ENCODE data around the gene GDPD2. TPM values are rescaled to one million over a fixed set of nuclear protein-coding genes. Genes with fewer than 3 reads are reported as not detected.

The GDPD2 gene
- polyA plus RNA-seq, 12 donors = 0.25 to 0.73 (median 0.55) TPM; not detected in 2

DNA sequence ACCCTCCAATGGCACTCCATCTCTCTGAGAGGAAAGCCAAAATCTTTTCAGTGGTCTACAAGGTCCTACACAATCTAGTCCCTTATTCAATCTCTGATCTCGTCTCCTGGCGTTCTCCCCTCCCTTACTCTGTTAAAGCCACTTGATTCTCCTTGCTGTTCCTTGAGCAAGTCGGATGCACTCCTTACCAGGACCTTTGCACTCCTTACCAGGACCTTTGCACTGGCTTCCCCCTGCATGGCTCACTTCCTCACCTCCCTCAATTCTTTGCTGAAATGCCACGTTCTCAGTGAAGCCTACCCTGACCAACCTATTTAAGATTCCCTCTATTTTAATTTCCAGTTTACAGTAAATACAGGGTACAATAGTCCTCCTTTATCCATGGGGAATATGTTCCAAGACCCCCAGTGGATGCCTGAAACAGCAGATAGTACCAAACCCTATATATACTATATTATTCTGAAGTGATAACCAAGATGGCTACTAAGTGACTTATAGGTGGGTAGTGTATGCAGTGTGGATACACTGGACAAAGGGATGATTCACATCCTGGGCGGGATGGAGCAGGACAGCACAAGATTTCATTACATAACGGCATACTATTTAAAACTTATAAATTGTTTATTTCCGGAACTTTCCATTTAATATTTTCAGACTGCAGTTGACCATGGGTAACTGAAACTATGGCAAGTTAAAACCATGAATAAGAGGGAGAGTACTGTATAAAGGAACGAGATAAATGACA, 15.0 kb downstream of the GDPD2 start:
- DNase-seq = no peak

- DNase-seq = no peak
Observed at GRCh38 chrX:70439016-70439415, 15.9 kb downstream of the GDPD2 start.

GRCh38 chrX:70442224-70442623, 19.1 kb downstream of the GDPD2 start:
- no peak for DNase-seq

DNA sequence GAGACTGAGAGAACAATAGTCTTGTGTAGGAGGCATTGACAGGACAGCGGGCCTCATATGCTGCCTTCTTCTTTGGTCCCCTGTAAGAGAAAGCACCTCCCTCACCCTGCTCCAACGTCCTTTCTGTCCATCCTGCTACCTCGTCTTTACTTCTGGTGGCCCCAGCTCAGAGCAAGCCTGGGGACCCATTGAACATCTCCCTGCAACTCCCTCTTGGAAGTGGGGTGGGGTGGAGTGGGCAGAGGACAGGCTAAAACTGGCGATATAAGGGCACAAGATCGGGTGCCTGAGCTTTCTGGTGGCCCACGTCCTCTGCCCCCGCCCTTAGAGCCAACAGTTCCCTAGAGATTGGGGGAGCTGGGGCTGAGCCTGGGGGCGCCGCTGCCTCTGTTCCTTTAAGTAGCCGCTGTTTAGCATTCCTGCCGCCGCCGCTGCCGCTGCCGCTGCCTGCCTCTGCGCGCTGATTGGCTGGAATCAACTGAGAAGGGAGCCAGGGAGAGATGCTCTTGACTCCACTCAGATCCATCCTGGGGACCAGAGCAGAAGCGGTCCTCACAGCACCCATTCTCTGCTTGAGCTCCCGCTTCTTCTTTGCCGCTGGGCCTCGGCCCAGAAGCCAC, 21.3 kb downstream of the GDPD2 start, which contains the start of gene DLG3:
Gene DLG3, plus strand, starts transcription at position 510 of the 620 bp plus-strand sequence. CDS start 367 bp downstream, outside the sequence.
- no peak for DNase-seq

GRCh38 chrX:70444946-70445656, 22.0 kb downstream of the GDPD2 start:
- no peak for DNase-seq

GRCh38 chrX:70445951-70446350, 22.8 kb downstream of the GDPD2 start:
- no peak for DNase-seq

DNA sequence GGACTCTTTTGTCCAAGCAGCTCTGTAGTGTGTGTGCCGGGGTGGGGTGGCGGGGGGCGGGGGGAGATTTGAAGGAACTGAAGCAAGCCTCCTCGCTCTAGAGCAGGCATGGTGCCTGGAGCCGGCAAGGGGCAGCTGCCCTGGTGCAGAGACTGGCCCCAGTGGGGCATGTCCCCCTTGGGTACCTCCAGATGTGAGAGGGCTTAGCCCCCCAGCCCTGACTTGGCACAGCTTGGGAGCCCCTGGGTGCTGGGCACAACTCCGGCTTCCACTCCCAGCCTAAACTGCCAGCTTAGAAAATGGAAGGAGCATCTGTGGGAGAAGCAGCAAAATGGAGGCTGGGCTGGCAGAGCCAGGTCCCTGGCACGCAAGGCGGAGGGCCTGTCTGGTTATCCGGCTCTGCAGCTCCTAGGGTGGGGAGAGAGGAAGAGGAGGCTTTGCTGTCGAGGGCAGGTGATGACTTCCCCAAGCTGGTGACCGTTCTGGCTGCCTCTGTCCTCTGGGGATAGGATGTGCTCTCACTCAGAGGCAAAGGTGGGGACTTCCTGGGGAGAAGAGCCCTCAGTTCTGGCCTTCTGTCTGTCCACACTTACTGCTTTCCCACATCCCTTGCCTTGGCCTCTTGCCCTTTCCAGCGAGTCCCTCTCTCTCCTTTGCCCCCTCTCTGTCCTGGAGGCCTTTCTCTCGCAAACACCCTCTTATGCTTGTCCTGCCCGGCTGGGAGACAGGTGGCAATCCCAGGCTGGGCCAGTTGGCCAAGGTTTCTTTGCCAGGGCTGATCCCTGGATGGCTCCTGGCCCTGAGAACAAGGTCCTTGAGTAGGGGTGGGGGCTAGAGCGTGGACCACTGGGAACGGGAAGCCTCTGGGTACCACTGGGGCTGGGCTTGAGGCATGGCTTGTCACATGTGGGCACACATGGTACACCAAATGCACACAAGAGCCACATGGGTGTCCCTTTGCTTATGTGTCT, 23.6 kb downstream of the GDPD2 start:
- no peak for DNase-seq

GRCh38 chrX:70449457-70449966, 26.4 kb downstream of the GDPD2 start:
- DNase-seq = no peak

GRCh38 chrX:70452143-70452733, 29.1 kb downstream of the GDPD2 start:
- peak; percentile 47 for DNase-seq

- DNase-seq = no peak
Observed at GRCh38 chrX:70453024-70453618, 30.0 kb downstream of the GDPD2 start.

DNA sequence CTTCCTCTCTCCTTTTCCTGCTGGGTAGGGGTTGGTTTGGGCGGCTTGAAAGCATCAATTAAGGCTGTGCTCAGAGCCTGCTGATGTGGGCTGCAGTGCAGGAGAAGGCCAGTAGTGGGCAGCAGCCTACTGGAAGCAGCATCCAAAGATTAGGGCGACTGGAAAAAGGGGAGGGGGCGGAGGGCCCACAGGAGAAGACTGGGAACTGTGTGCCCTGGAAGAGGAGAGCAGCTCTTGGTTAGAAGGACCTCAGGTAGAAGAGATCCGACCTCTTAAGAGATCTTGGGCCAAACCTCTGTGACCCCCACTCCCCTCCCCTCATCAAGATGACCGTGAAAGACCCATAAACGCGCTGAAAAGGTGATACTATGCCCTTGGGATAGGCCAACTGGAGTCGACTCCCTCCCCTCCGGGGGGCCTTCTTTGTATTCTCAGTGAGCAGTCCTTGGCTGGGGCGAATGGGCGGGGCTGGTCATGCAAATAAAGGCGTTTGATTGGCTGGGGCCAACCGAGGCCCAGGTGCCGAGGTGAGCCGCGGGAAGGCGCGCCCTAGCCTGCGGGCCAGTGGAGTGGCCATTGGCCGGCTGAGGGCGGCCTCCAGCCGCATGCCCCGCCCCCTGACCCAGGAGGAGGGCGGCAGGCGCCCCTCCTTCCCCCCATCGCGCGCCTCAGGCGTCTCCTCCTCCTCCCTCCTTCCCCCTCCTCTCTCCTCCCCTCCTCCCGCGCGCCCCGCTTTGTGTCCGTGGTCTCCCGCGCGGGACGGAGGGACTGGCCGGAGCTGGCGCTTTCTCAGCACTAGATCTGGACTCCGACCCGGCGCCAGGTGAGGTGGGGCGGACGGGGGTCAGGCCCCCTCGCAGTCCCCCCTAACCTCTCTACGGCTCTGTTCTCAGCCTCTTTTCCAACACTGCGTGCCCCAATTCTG, 31.6 kb downstream of the GDPD2 start:
- DNase-seq = peak; percentile 58

GRCh38 chrX:70455366-70456202, 32.5 kb downstream of the GDPD2 start:
- DNase-seq = no peak

DNA sequence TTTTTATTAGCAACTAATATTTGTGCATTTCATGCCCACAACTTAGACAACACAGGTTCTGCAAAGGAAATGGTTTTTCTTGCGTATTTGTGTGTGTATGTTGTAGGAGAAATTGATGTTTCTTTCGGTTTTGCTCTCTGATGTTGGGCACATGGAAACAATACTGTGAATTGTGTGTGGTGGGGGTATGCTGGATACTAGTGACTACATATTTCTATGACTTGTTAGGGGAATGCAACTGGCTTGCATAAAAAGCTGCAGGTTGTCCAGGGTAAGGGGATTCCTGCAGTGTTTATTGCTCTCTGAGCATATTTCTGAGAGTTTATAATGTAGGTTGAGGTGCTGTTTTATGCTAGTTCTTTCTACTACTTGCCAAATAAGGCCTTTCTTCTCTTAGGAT, 33.1 kb downstream of the GDPD2 start:
- no peak for DNase-seq

- DNase-seq = no peak
Observed at GRCh38 chrX:70461026-70461425, 37.9 kb downstream of the GDPD2 start.

- DNase-seq = no peak
Observed at GRCh38 chrX:70464051-70464450, 40.9 kb downstream of the GDPD2 start.

GRCh38 chrX:70466968-70467367, 43.9 kb downstream of the GDPD2 start:
- DNase-seq = no peak

DNA sequence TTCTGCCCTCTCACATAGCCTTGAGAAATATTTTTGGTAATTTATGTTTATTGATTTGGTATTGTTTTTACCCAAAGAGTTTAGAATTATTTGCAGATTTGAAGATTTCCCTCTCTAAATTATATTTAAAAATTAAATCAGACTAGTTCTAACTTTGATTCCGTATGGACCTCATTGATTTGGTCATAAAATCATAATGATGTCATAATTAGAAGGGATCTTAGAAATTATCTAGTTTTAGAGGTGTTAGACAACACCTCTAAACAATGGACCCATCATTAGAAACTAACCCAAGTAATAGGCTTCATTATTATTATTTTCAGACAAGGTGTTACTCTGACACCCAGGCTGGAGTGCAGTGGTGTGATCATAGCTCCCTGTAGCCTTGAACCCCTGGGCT, 45.6 kb downstream of the GDPD2 start:
- DNase-seq = no peak

- DNase-seq = no peak
Observed at GRCh38 chrX:70470850-70471289, 47.8 kb downstream of the GDPD2 start.

All from muscle of arm (tissue), 12 donors.